Measurements from ENCODE around the gene GJC2. TPM values are rescaled to one million over a fixed set of nuclear protein-coding genes. Genes with fewer than 3 reads are reported as not detected.
A peak's percentile ranks its signal among the peaks of the same experiment; 100 is the strongest.

Gene GJC2
- polyA plus RNA-seq, 1 donor from 2014 or later = not detected

DNA sequence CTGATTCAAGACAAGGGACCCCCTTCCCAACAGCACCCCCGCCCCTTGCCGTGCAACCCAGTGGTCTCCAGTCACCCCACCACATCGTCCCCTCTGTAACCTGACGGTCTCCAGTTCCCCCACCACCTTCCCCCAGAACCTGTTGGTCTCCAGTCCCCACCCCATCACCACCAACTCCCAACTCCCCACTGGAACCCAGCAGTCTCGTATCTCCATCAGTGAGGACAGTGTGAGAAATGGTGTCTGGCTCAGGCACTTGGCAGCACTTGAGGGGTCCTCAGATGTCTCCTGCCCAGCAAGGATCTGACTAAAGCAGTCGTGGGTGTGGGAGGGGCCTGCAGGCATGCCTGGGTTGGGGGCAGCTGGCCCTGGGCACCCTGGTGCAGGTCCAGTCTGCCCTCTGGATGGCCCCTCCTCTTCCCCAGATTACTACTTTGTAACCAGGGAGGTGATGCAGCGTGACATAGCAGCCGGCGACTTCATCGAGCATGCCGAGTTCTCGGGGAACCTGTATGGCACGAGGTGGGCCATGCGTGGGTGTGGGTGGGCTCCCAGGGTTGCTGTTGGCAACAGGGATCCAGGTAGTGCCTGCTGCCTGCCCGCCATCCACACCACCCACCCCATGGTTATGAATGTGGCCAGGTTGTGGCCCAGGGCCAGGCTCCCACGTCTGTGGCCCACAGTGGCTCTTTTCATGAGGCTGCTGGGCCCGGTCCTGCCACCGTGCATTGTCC is 3.1 kb upstream of the GJC2 start:
- Mint-ChIP-seq H3K4me3 (no peak overlapping the region), H3K9me3 (no peaks in the 10 kb centered on the region), H3K4me1 (peaks cover 0 to 15% (median 12%) of the 10 kb centered on the region in 3 donors), H3K27me3 (no peaks in the 10 kb centered on the region), H3K36me3 (no peaks in the 10 kb centered on the region), H3K27ac (no peak overlapping the region)

- no peaks in the 10 kb centered on the region for H3K9me3 Mint-ChIP-seq
- H3K4me1 Mint-ChIP-seq = peaks cover 0 to 15% (median 12%) of the 10 kb centered on the region in 3 donors
- no peaks in the 10 kb centered on the region for H3K36me3 Mint-ChIP-seq
- no peak overlapping the region for H3K27ac Mint-ChIP-seq
- H3K4me3 Mint-ChIP-seq = no peak overlapping the region
- H3K27me3 Mint-ChIP-seq = no peaks in the 10 kb centered on the region
These were observed 2.5 kb upstream of the GJC2 start for GRCh38 chr1:228147151-228147693.

DNA sequence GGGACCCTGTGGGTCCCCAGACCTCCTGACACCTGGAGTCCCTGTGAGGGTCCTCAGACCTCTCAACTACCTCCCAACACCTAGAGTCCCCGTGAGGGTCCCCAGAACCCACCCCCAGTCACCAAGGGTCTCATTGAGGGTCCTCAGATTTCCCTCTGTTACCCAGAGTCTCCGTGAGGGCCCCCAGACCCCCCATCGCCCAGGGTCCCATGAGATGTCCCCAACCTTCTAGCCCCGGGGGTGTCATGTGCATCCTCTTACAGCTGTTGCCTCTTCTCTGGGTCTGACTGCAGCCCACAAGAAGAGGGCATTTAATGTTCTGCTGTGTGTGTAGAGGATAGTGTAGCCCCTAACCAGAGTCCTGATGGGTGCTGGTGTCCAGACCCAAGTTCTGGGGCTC is 2.0 kb upstream of the GJC2 start:
- H3K27ac Mint-ChIP-seq = no peak overlapping the region
- no peak overlapping the region for H3K4me3 Mint-ChIP-seq
- peaks cover 0 to 14% (median 13%) of the 10 kb centered on the region in 3 donors for H3K4me1 Mint-ChIP-seq
- no peaks in the 10 kb centered on the region for H3K36me3 Mint-ChIP-seq
- H3K9me3 Mint-ChIP-seq = no peaks in the 10 kb centered on the region
- no peaks in the 10 kb centered on the region for H3K27me3 Mint-ChIP-seq

GRCh38 chr1:228148196-228148861 is 1.4 kb upstream of the GJC2 start:
- Mint-ChIP-seq H3K36me3 (no peaks in the 10 kb centered on the region), H3K9me3 (no peaks in the 10 kb centered on the region), H3K4me1 (peaks cover 0 to 12% (median 9%) of the 10 kb centered on the region in 3 donors), H3K4me3 (peak overlapping the region in 1 of 4 donors; percentile 48), H3K27ac (peak overlapping the region in 1 of 3 donors; percentile 25), H3K27me3 (no peaks in the 10 kb centered on the region)

GRCh38 chr1:228148935-228149405 is 760 bp upstream of the GJC2 start:
- Mint-ChIP-seq H3K4me1 (peaks cover 0 to 6% (median 3%) of the 10 kb centered on the region in 3 donors), H3K4me3 (peak overlapping the region in 1 of 4 donors; percentile 48), H3K9me3 (no peaks in the 10 kb centered on the region), H3K36me3 (peaks cover 2% of the 10 kb centered on the region), H3K27ac (peak overlapping the region in 1 of 3 donors; percentile 25), H3K27me3 (no peaks in the 10 kb centered on the region)

DNA sequence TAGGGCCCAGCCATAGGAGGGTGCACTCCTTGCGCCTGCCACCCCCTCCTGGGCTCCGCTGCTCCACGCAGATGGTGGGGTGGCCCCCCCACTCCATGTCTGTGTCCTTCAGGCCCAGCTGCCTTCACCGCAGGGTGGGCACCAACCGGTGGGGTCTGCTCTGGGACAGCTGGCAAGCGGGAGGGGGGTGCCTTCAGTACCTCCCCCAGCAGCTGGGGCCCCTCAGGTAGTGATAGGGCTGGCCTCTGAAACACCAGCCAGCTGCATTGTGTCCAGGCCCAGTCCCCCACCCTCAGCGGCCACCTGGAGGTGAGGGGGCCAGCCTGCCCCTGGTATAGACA is 360 bp downstream of the GJC2 start:
- H3K36me3 Mint-ChIP-seq = peaks cover 2% of the 10 kb centered on the region

DNA sequence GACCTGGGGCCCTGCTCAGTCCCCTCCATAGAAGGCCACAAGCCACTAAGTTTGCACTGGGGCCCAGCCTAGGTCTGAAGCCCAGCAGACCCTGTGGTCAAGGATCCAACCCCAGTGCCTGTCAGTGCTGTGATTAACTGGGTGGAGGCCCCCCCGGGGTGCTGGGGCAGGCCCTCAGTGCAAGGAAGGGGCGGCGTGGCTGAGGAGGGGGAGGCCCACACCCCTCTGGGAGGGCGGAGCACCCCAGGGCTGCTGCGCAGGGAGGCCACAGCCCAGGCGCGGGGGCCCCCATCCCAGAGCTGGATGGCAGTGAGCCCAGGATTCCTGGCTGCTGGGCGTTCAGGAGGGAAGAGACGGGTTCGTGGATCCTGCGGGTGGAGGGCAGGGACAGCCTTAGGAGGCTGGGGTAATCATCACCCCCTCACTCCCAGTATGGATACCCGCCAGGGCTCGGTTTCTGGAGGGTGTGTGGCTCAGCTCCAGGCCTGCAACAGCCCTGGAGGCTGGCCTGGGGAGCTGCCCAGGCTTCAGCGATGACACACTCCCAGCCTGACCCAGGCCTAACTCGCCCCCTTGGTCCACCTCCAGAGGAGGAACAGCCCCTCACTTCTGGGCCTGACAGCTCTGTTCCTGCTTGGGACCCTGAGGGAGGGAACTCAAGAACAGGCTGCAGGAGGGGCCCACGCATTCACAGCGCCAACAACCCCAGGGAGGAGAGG is 890 bp downstream of the GJC2 start:
- peaks cover 2% of the 10 kb centered on the region for H3K36me3 Mint-ChIP-seq
- no peaks in the 10 kb centered on the region for H3K9me3 Mint-ChIP-seq
- no peak overlapping the region for H3K27ac Mint-ChIP-seq
- H3K4me1 Mint-ChIP-seq = peaks cover 0 to 2% (median 0%) of the 10 kb centered on the region in 3 donors
- no peak overlapping the region for H3K4me3 Mint-ChIP-seq
- no peaks in the 10 kb centered on the region for H3K27me3 Mint-ChIP-seq

More for the DNA sequence above, 360 bp downstream of the GJC2 start:
- no peak overlapping the region for H3K27ac Mint-ChIP-seq
- H3K4me3 Mint-ChIP-seq = no peak overlapping the region
- H3K4me1 Mint-ChIP-seq = peaks cover 0 to 2% (median 0%) of the 10 kb centered on the region in 3 donors
- no peaks in the 10 kb centered on the region for H3K9me3 Mint-ChIP-seq
- H3K27me3 Mint-ChIP-seq = no peaks in the 10 kb centered on the region

DNA sequence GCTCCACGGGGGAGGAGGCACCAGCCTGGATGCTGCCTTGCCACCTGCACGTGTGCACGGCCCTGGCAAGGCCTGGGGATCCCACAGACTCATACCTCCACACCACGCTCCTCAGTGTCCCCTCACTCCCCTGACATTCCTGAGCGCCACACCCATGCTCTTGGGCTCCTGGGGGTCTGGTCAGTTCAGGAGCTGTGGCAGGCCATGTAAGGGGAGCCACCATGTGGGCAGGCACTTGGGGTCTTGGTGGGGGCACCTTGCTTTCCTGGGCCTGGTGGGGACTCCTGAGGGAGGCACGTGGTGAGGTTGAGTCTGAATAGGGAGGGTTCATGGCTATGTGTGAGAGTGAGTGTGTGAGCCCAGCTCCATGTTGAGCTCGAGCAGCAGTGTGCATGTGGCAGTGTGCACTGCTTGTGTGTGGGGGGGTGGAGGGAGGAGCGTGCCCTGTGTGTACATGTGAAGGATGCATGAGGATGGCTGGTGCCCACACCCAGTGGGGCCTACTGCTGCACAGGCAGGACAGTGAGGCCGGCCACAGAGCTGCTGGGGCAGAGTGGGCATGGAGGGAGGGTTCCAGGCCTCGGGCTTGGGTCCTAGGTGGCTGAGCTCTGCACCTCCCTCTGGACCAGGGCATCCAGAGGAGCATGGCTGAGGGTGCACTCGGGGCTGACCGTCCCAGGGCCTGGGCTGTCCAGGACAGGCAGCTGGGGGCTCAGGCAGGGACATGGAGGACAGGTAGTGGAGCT is 1.6 kb downstream of the GJC2 start:
- Mint-ChIP-seq H3K27ac (no peak overlapping the region), H3K36me3 (peaks cover 2% of the 10 kb centered on the region), H3K4me3 (no peak overlapping the region), H3K27me3 (no peaks in the 10 kb centered on the region), H3K9me3 (no peaks in the 10 kb centered on the region), H3K4me1 (peaks cover 0 to 2% (median 0%) of the 10 kb centered on the region in 3 donors)

- Mint-ChIP-seq H3K9me3 (no peaks in the 10 kb centered on the region), H3K4me3 (no peak overlapping the region), H3K4me1 (peaks cover 0 to 2% (median 0%) of the 10 kb centered on the region in 3 donors), H3K27me3 (no peaks in the 10 kb centered on the region), H3K27ac (peak overlapping the region in 1 of 3 donors; percentile 84), H3K36me3 (peaks cover 2% of the 10 kb centered on the region)
These were observed 2.6 kb downstream of the GJC2 start for GRCh38 chr1:228152097-228152917.

DNA sequence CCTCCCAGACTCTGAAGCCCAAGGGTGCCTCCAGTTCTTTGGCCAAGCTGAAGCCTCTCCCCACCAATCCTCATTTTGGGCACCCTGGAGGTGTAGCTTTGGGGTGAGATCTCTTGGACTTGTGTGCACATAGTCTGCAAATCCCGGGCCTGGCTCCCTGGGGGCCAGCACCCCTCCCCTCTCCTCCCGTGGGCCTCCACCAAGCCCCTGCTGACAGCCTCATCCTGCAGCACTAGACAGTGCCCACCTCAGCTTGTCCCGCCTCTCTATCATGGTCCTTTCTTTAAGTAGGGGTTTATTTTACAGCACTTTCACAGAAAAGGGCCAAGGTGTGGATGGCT is 3.2 kb downstream of the GJC2 start:
- H3K27ac Mint-ChIP-seq = no peak overlapping the region
- H3K4me3 Mint-ChIP-seq = no peak overlapping the region
- H3K4me1 Mint-ChIP-seq = peaks cover 0 to 2% (median 0%) of the 10 kb centered on the region in 3 donors
- H3K36me3 Mint-ChIP-seq = peaks cover 2% of the 10 kb centered on the region
- H3K27me3 Mint-ChIP-seq = no peaks in the 10 kb centered on the region
- H3K9me3 Mint-ChIP-seq = no peaks in the 10 kb centered on the region

- Mint-ChIP-seq H3K4me1 (peaks cover 0 to 2% (median 0%) of the 10 kb centered on the region in 3 donors), H3K27ac (no peak overlapping the region), H3K27me3 (no peaks in the 10 kb centered on the region), H3K9me3 (no peaks in the 10 kb centered on the region), H3K36me3 (peaks cover 2% of the 10 kb centered on the region), H3K4me3 (no peak overlapping the region)
These were observed 4.4 kb downstream of the GJC2 start for GRCh38 chr1:228154021-228154669.

- Mint-ChIP-seq H3K4me1 (peaks cover 0 to 2% (median 0%) of the 10 kb centered on the region in 3 donors), H3K27ac (no peak overlapping the region)
These were observed 5.2 kb downstream of the GJC2 start for GRCh38 chr1:228154670-228155571.

More at GRCh38 chr1:228154670-228155571, 5.2 kb downstream of the GJC2 start:
- Mint-ChIP-seq H3K27me3 (no peaks in the 10 kb centered on the region), H3K36me3 (peaks cover 2% of the 10 kb centered on the region), H3K4me3 (no peak overlapping the region), H3K9me3 (no peaks in the 10 kb centered on the region)
